Nephron (organoid): ENCODE results near the gene MLH1.
"Not testable (repeated sequence)": the region's sequence is repeated elsewhere in the genome, so short reads cannot be mapped to it uniquely, and the experiment has no call there.

Experiments used
- H3K27ac Mint-ChIP-seq, 3 experiments: 2 replicates each; pipeline ENCODE4 v1.8.0; 2020; ENCODE audit warnings: mixed read lengths in 3 of 3, mild to moderate bottlenecking in 2 of 3, moderate library complexity in 1 of 3
- H3K27me3 Mint-ChIP-seq: 2 replicates; pipeline ENCODE4 v1.8.0; 2021; ENCODE audit warnings: low read depth, mild to moderate bottlenecking, moderate library complexity, mixed read lengths
- H3K36me3 Mint-ChIP-seq: 2 replicates; pipeline ENCODE4 v1.8.0; 2020; ENCODE audit warnings: low read depth, mixed read lengths
- H3K4me1 Mint-ChIP-seq: 2 replicates; pipeline ENCODE4 v1.8.0; 2020; ENCODE audit warnings: mixed read lengths
- H3K4me3 Mint-ChIP-seq, 3 experiments: 2 replicates each; pipeline ENCODE4 v1.8.0; 2020; ENCODE audit warnings: mild to moderate bottlenecking in 3 of 3, mixed read lengths in 3 of 3, moderate library complexity in 2 of 3
- H3K9me3 Mint-ChIP-seq: 2 replicates; pipeline ENCODE4 v1.8.0; 2020; ENCODE audit warnings: mixed read lengths
- TF ChIP-seq, protein P1 (sequence below), 3 experiments: fragments of 200-600 bp; sonication (generic); IDR thresholded peaks; one replicate each; pipeline ENCODE4 v1.5.0; 2021; ENCODE audit warnings: antibody characterized with exemption in 3 of 3; ENCODE audit not compliant: unreplicated experiment in 3 of 3

Gene MLH1

DNA sequence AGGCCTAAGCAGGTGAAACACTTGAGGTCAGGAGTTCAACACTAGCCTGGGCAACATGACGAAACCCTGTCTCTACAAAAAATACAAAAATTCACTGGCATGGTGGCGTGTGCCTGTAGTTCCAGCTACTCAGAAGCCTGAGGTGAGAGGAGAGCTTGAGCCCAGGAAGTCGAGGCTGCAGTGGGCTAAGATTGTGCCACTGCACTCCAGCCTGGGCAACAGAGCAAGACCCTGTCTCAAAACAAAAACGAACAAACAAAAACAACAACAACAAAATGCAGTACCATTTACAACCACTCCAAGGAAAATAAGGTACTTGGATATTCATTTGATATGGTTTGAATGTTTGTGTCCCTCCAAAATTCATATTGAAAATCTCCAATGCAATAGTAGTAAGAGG, 32.8 kb upstream of the MLH1 start:
- Mint-ChIP-seq H3K4me1 (peaks cover 5% of the 10 kb centered on the region), H3K27me3 (no peaks in the 10 kb centered on the region), H3K36me3 (no peaks in the 10 kb centered on the region), H3K27ac (no peak overlapping the region), H3K4me3 (no peak overlapping the region), H3K9me3 (no peaks in the 10 kb centered on the region)
- TF ChIP-seq, protein P1, sequence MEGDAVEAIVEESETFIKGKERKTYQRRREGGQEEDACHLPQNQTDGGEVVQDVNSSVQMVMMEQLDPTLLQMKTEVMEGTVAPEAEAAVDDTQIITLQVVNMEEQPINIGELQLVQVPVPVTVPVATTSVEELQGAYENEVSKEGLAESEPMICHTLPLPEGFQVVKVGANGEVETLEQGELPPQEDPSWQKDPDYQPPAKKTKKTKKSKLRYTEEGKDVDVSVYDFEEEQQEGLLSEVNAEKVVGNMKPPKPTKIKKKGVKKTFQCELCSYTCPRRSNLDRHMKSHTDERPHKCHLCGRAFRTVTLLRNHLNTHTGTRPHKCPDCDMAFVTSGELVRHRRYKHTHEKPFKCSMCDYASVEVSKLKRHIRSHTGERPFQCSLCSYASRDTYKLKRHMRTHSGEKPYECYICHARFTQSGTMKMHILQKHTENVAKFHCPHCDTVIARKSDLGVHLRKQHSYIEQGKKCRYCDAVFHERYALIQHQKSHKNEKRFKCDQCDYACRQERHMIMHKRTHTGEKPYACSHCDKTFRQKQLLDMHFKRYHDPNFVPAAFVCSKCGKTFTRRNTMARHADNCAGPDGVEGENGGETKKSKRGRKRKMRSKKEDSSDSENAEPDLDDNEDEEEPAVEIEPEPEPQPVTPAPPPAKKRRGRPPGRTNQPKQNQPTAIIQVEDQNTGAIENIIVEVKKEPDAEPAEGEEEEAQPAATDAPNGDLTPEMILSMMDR (IDR thresholded peaks at IDR 0.05; ENCODE audit: unreplicated experiment in 3 of 3) = no peak

DNA sequence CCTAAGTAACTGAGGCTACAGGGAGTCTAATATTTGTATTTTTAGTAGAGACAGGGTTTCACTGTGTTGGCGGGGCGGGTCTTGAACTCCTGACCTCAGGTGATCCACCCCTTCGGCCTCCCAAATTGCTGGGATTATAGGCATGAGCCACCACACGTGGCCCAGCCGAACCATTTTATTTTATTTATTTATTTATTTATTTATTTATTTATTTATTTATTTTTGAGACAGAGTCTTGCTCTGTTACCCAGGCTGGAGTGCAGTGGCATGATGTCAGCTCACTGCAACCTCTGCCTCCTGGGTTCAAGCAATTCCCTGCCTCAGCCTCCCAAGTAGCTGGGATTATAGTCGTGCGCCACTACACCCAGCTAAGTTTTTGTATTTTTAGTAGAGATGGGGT, 30.3 kb upstream of the MLH1 start:
- H3K9me3 Mint-ChIP-seq, H3K27ac Mint-ChIP-seq, H3K4me3 Mint-ChIP-seq, H3K27me3 Mint-ChIP-seq, H3K36me3 Mint-ChIP-seq, H3K4me1 Mint-ChIP-seq: not testable (repeated sequence)

DNA sequence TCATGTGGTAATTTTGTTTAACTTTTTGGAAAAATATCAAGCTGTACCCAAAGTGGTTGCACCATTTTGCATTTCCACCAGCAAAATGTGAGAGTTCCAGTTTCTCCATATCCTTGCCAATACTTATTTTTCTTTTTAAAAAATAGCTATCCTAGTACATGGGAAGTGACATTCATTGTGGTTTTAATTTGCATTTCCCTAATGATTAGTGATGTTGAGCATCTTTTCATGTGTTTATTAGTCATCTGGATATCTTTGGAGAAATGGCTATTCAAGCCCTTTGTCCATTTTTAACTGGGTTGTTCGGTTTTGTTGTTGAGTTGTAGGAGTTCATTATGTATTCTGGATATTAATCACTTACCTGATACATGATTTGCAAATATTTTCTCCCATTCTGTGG, 29.0 kb upstream of the MLH1 start:
- Mint-ChIP-seq H3K27me3 (no peaks in the 10 kb centered on the region), H3K4me1 (peaks cover 5% of the 10 kb centered on the region), H3K27ac (no peak overlapping the region), H3K4me3 (no peak overlapping the region), H3K9me3 (no peaks in the 10 kb centered on the region), H3K36me3 (no peaks in the 10 kb centered on the region)
- TF ChIP-seq, protein P1 (IDR thresholded peaks at IDR 0.05; ENCODE audit: unreplicated experiment in 3 of 3) = no peak

DNA sequence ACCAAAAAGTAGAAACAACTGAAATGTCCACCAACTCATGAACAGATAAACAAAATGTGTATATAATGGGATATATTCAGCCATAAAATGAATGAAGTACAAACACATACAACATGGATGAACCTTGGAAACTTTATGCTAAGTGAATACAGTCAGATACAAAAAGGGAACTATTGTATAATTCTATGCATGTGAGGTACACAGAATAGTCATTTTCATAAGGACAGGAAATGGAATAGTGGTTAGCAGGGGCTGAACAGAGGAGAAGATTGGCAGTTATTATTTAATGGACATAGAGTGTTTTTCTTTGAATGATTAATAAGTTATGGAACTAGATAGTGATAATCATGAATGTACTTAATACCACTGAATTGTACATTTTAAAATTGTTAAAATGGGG, 28.5 kb upstream of the MLH1 start:
- Mint-ChIP-seq H3K36me3 (no peaks in the 10 kb centered on the region), H3K27ac (no peak overlapping the region), H3K4me1 (peaks cover 4% of the 10 kb centered on the region), H3K27me3 (no peaks in the 10 kb centered on the region), H3K9me3 (no peaks in the 10 kb centered on the region), H3K4me3 (no peak overlapping the region)
- TF ChIP-seq, protein P1 (IDR thresholded peaks at IDR 0.05; ENCODE audit: unreplicated experiment in 3 of 3) = no peak

DNA sequence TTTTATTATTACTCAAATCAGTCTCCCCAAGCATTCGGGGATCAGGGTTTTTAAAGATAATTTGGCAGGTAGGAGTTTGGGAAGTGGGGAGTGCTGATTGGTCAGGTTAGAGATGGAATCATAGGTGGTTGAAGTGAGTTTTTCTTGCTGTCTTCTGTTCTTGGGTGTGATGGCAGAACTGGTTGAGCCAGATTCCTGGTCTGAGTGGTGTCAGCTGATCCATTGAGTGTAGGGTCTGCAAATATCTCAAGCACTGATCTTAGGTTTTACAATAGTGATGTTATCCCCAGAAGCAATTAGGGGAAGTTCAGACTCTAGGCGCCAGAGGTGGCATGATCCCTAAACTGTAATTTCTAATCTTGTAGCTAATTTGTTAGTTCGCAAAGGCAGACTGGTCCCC, 27.9 kb upstream of the MLH1 start:
- Mint-ChIP-seq H3K27me3 (no peaks in the 10 kb centered on the region), H3K4me1 (peaks cover 6% of the 10 kb centered on the region), H3K36me3 (no peaks in the 10 kb centered on the region), H3K27ac (peak overlapping the region in 2 of 3 experiments; percentile 49), H3K4me3 (no peak overlapping the region), H3K9me3 (no peaks in the 10 kb centered on the region)
- TF ChIP-seq, protein P1 (IDR thresholded peaks at IDR 0.05; ENCODE audit: unreplicated experiment in 3 of 3) = no peak

DNA sequence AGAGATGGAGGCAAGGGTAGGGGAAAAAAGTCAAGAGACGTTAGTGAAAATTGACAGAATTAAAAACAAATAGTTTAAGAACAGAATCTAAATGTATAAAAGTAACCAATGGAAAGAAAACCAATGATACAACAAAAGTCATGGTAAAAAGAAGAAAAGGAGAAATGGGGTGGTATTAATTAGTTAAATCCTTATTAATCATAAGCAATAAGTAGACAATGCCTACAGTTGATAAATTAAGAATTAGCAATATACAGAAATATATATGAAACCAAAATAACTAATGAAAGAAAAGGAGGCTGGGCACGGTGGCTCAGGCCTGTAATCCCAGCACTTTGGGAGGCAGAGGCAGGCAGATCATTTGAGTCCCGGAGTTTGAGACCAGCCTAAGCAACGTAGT, 24.2 kb upstream of the MLH1 start:
- TF ChIP-seq, protein P1 (IDR thresholded peaks at IDR 0.05; ENCODE audit: unreplicated experiment in 3 of 3) = no peak
- no peaks in the 10 kb centered on the region for H3K36me3 Mint-ChIP-seq

More for the DNA sequence above, 24.2 kb upstream of the MLH1 start:
- H3K27ac Mint-ChIP-seq = peak overlapping the region in 1 of 3 experiments; percentile 7
- H3K9me3 Mint-ChIP-seq = no peaks in the 10 kb centered on the region
- no peak overlapping the region for H3K4me3 Mint-ChIP-seq
- peaks cover 6% of the 10 kb centered on the region for H3K4me1 Mint-ChIP-seq
- no peaks in the 10 kb centered on the region for H3K27me3 Mint-ChIP-seq
